Liver (tissue), 9 donors: Measurements from ENCODE around the gene PCDHGA12. TPM values are rescaled to one million over a fixed set of nuclear protein-coding genes. Genes with fewer than 3 reads are reported as not detected.
"Not testable (repeated sequence)": the region's sequence is repeated elsewhere in the genome, so short reads cannot be mapped to it uniquely, and the experiment has no call there.

Experiments used
- DNase-seq: peaks from one replicate; pipeline ENCODE4 v3.0.0-alpha.2; 2017; ENCODE audit warnings: low spot score
- H3K27ac ChIP-seq, 2 donors: one replicate each; pipeline ENCODE4 v1.7.0; 2013; ENCODE audit warnings: inconsistent platforms in 2 of 2, low read length in 2 of 2, control low read depth in 1 of 2, low read depth in 1 of 2, mild to moderate bottlenecking in 1 of 2
- H3K27me3 ChIP-seq, 4 donors: one replicate each; pipeline versions ENCODE4 v1.6.1 to v1.7.0; 2013; ENCODE audit warnings: low read length in 3 of 4, inconsistent platforms in 1 of 4, mild to moderate bottlenecking in 1 of 4, moderate library complexity in 1 of 4; ENCODE audit not compliant: control insufficient read depth in 4 of 4, insufficient read depth in 4 of 4
- H3K36me3 ChIP-seq, 4 donors: one replicate each; pipeline versions ENCODE4 v1.6.1 to v1.7.0; 2013; ENCODE audit warnings: low read length in 3 of 4, mild to moderate bottlenecking in 3 of 4, low read depth in 1 of 4, moderate library complexity in 1 of 4; ENCODE audit not compliant: control insufficient read depth in 4 of 4, insufficient read depth in 3 of 4
- H3K4me1 ChIP-seq, 4 donors: one replicate each; pipeline versions ENCODE4 v1.6.1 to v1.7.0; 2013; ENCODE audit warnings: low read length in 3 of 4, mild to moderate bottlenecking in 3 of 4, moderate library complexity in 1 of 4; ENCODE audit not compliant: control insufficient read depth in 4 of 4, insufficient read depth in 4 of 4
- H3K4me3 ChIP-seq, 3 donors: one replicate each; pipeline versions ENCODE4 v1.6.1 to v1.7.0; 2013; ENCODE audit warnings: low read length in 3 of 3, control low read depth in 1 of 3, low read depth in 1 of 3, mild to moderate bottlenecking in 1 of 3
- H3K9ac ChIP-seq, 2 donors: one replicate each; pipeline ENCODE4 v1.7.0; 2013; ENCODE audit warnings: low read length in 2 of 2, mild to moderate bottlenecking in 2 of 2, moderate library complexity in 2 of 2, control low read depth in 1 of 2, low read depth in 1 of 2
- H3K9me3 ChIP-seq, 4 donors: one replicate each; pipeline versions ENCODE4 v1.6.1 to v1.7.0; 2013; ENCODE audit warnings: low read length in 3 of 4; ENCODE audit not compliant: control insufficient read depth in 4 of 4
- CTCF ChIP-seq: fragments of 150-350 bp; IDR thresholded peaks from 2 replicates; pipeline ENCODE4 v1.5.1; 2017; ENCODE audit warnings: improper control_type of control experiment, low read depth, low read length; ENCODE audit not compliant: missing input control
- EGR1 ChIP-seq, 2 donors: IDR thresholded peaks; 2 replicates each; pipeline ENCODE4 v1.6.1; 2016 to 2018; ENCODE audit warnings: antibody characterized with exemption in 2 of 2, low read depth in 2 of 2
- FOXA2 ChIP-seq: IDR thresholded peaks from 2 replicates; pipeline ENCODE4 v1.6.1; 2016; ENCODE audit warnings: antibody characterized with exemption
- GABPA ChIP-seq, 2 donors: IDR thresholded peaks in 1 of 2; conservative IDR thresholded peaks in 1 of 2; 2 replicates each; pipeline ENCODE4 v1.6.1; 2016; ENCODE audit warnings: antibody characterized with exemption in 2 of 2, mild to moderate bottlenecking in 1 of 2, moderate library complexity in 1 of 2
- HNF4A ChIP-seq, 2 donors: conservative IDR thresholded peaks; 2 replicates each; pipeline ENCODE4 v1.6.1; 2016; ENCODE audit warnings: antibody characterized with exemption in 2 of 2, mild to moderate bottlenecking in 2 of 2
- HNF4G ChIP-seq: IDR thresholded peaks from 2 replicates; pipeline ENCODE4 v1.6.1; 2016; ENCODE audit warnings: antibody characterized with exemption
- JUND ChIP-seq, 2 donors: IDR thresholded peaks; 2 replicates each; pipeline ENCODE4 v1.6.1; 2016; ENCODE audit warnings: antibody characterized with exemption in 2 of 2
- MAX ChIP-seq: IDR thresholded peaks from 2 replicates; pipeline ENCODE4 v1.6.1; 2016; ENCODE audit warnings: antibody characterized with exemption
- NR2F2 ChIP-seq: IDR thresholded peaks from 2 replicates; pipeline ENCODE4 v1.6.1; 2016; ENCODE audit warnings: antibody characterized with exemption
- RAD21 ChIP-seq, 2 donors: IDR thresholded peaks; 2 replicates each; pipeline ENCODE4 v1.6.1; 2016; ENCODE audit warnings: antibody characterized with exemption in 2 of 2, mild to moderate bottlenecking in 2 of 2
- REST ChIP-seq: IDR thresholded peaks from 2 replicates; pipeline ENCODE4 v1.6.1; 2016; ENCODE audit warnings: antibody characterized with exemption, mild to moderate bottlenecking
- RXRA ChIP-seq, 2 donors: IDR thresholded peaks; 2 replicates each; pipeline ENCODE4 v1.6.1; 2017 to 2018; ENCODE audit warnings: antibody characterized with exemption in 2 of 2, mild to moderate bottlenecking in 1 of 2
- SP1 ChIP-seq: IDR thresholded peaks from 2 replicates; pipeline ENCODE4 v1.6.1; 2018; ENCODE audit warnings: antibody characterized with exemption, mild to moderate bottlenecking
- TAF1 ChIP-seq: conservative IDR thresholded peaks from 2 replicates; pipeline ENCODE4 v1.6.1; 2016; ENCODE audit warnings: antibody characterized with exemption, mild to moderate bottlenecking
- YY1 ChIP-seq: IDR thresholded peaks from 2 replicates; pipeline ENCODE4 v1.6.1; 2016; ENCODE audit warnings: antibody characterized with exemption, mild to moderate bottlenecking
- WGBS: extraction: QIAGEN DNeasy Blood & Tissue Kit; methylation state at CpG from one replicate; pipeline ENCODE4 v1.1.7; 2013; 5-methylcytosine and 5-hydroxymethylcytosine counted together
- polyA plus RNA-seq, 2 donors: library from polyadenylated mRNA; stranded (reverse) in 1 of 2; unstranded in 1 of 2; fragments of 200-250 nt in 1 of 2; fragments of >200 nt in 1 of 2; fragmentation: Nextera tagmentation in 1 of 2; extraction: Ambion mirVana in 1 of 2; gene quantifications; one replicate each; pipeline versions ENCODE4 v1.2.1 to v1.2.3, GENCODE V29; 2013 to 2015
- total RNA-seq, 2 donors: library from RNA; depleted of rRNA; stranded (reverse); fragments of >200 nt; gene quantifications; one replicate each; pipeline ENCODE4 v1.2.3, GENCODE V29; 2014
- TF ChIP-seq, protein P1 (sequence below): IDR thresholded peaks from 2 replicates; pipeline ENCODE4 v1.6.1; 2016; ENCODE audit warnings: antibody characterized with exemption
- TF ChIP-seq, protein P2 (sequence below): IDR thresholded peaks from 2 replicates; pipeline ENCODE4 v1.6.1; 2016; ENCODE audit warnings: antibody characterized with exemption
- donor health status: healthy.
- donor health status: healthy.
- donor health status: healthy.
- donor health status: healthy.
- donor health status: healthy.

Gene PCDHGA12
- total and polyA plus RNA-seq, 4 donors, result 0.37 to 1.9 (median 0.56) TPM

DNA sequence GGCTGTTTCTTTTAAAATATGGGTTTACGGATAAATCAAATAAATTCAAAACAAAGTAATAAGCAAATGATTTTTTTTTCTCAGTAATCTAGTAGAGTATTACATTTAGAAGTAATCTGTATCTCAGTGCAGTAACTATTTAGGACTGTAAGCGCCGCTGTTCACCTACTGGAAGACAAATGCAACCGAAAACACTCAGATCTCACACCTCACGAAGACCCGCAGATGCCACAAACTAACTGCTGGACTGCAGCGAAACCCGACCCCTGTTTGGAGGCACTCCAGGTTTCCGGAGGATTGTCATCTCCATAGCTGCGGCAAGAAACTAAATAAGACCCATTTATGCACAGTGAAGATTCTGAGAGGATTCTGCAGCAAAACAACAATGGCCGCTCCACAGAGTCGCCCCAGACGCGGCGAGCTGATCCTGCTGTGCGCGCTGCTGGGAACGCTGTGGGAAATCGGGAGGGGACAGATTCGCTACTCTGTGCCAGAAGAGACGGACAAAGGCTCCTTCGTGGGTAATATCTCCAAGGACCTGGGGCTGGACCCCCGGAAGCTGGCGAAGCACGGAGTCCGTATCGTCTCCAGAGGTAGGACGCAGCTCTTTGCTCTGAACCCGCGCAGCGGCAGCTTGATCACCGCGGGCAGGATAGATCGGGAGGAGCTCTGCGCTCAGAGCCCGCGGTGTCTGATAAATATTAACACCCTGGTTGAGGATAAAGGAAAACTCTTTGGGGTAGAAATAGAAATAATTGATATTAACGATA is 37.7 kb upstream of the PCDHGA12 start, which contains the start of gene PCDHGA8:
TSS of gene PCDHGA8 (plus strand) at position 205 of the 770 bp plus-strand sequence. CDS start at position 386, 181 bp downstream.
- Histone ChIP-seq H3K4me3 (peak within 1 kb of the TSS in 2 of 3 donors; percentile 51 to 69), H3K27me3 (peaks cover 0 to 4% (median 0%) of the 10 kb centered on the region in 4 donors), H3K9me3 (peaks cover 37 to 81% (median 39%) of the 10 kb centered on the region in 4 donors), H3K4me1 (peaks cover 0 to 4% (median 0%) of the 10 kb centered on the region in 4 donors), H3K27ac (no peak within 1 kb of the TSS), H3K9ac (no peak within 1 kb of the TSS), H3K36me3 (peaks cover 0 to 6% (median 0%) of the 10 kb centered on the region in 4 donors)
- TF ChIP-seq RAD21 (IDR thresholded peaks at IDR 0.05) (no peak), FOXA2 (no peak), RXRA (IDR thresholded peaks at IDR 0.05) (no peak), YY1 (no peak), SP1 (no peak), GABPA (IDR thresholded peaks at IDR 0.05 in 1 of 2, conservative IDR thresholded peaks at IDR 0.05 in 1 of 2) (no peak), TAF1 (no peak), HNF4G (no peak)
- TF ChIP-seq, protein P1, sequence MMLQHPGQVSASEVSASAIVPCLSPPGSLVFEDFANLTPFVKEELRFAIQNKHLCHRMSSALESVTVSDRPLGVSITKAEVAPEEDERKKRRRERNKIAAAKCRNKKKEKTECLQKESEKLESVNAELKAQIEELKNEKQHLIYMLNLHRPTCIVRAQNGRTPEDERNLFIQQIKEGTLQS, result no peak
- no peak for DNase-seq
- whole genome bisulfite sequencing, result 33% methylated on average over 38 of the region's 38 CpGs

DNA sequence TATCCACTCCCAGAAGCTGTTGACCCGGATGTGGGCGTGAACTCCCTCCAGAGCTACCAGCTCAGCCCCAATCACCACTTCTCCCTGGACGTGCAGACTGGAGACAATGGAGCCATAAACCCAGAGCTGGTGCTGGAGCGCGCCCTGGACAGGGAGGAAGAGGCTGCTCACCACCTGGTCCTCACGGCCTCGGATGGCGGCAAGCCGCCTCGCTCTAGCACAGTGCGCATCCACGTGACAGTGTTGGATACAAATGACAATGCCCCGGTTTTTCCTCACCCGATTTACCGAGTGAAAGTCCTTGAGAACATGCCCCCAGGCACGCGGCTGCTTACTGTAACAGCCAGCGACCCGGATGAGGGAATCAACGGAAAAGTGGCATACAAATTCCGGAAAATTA is 37.0 kb upstream of the PCDHGA12 start:
- Histone ChIP-seq H3K27me3 (peaks cover 0 to 4% (median 0%) of the 10 kb centered on the region in 4 donors), H3K9me3 (peaks cover 36 to 78% (median 39%) of the 10 kb centered on the region in 4 donors), H3K9ac (no peak overlapping the region), H3K36me3 (peaks cover 0 to 6% (median 0%) of the 10 kb centered on the region in 4 donors), H3K4me3 (peak overlapping the region in 2 of 3 donors; percentile 34 to 47), H3K27ac (no peak overlapping the region), H3K4me1 (peaks cover 0 to 2% (median 0%) of the 10 kb centered on the region in 4 donors)
- no peak for DNase-seq
- 33% methylated on average over 21 of the region's 21 CpGs for WGBS
- TF ChIP-seq YY1, result no peak
- no peak for TF ChIP-seq REST
- no peak for TF ChIP-seq GABPA (IDR thresholded peaks at IDR 0.05 in 1 of 2, conservative IDR thresholded peaks at IDR 0.05 in 1 of 2)
- no peak for TF ChIP-seq RAD21 (IDR thresholded peaks at IDR 0.05)
- no peak for TF ChIP-seq HNF4G
- TF ChIP-seq RXRA (IDR thresholded peaks at IDR 0.05), result no peak
- TF ChIP-seq EGR1 (IDR thresholded peaks at IDR 0.05; ENCODE audit: low read depth in 2 of 2), result no peak
- TF ChIP-seq, protein P2, sequence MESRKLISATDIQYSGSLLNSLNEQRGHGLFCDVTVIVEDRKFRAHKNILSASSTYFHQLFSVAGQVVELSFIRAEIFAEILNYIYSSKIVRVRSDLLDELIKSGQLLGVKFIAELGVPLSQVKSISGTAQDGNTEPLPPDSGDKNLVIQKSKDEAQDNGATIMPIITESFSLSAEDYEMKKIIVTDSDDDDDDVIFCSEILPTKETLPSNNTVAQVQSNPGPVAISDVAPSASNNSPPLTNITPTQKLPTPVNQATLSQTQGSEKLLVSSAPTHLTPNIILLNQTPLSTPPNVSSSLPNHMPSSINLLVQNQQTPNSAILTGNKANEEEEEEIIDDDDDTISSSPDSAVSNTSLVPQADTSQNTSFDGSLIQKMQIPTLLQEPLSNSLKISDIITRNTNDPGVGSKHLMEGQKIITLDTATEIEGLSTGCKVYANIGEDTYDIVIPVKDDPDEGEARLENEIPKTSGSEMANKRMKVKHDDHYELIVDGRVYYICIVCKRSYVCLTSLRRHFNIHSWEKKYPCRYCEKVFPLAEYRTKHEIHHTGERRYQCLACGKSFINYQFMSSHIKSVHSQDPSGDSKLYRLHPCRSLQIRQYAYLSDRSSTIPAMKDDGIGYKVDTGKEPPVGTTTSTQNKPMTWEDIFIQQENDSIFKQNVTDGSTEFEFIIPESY, result no peak
- TF ChIP-seq NR2F2, result no peak
- TF ChIP-seq, protein P1, result no peak
- TF ChIP-seq MAX, result no peak
- TF ChIP-seq HNF4A (conservative IDR thresholded peaks at IDR 0.05), result no peak
- TF ChIP-seq FOXA2, result no peak
- TF ChIP-seq CTCF, result no peak
- no peak for TF ChIP-seq TAF1
- TF ChIP-seq JUND (IDR thresholded peaks at IDR 0.05), result no peak

GRCh38 chr5:141394401-141395187 is 35.7 kb upstream of the PCDHGA12 start:
- H3K27ac ChIP-seq, H3K9ac ChIP-seq, H3K27me3 ChIP-seq, DNase-seq, H3K4me1 ChIP-seq, H3K36me3 ChIP-seq, H3K4me3 ChIP-seq: not testable (repeated sequence)
- 36% methylated on average over 44 of the region's 53 CpGs for WGBS
- H3K9me3 ChIP-seq, result peaks cover 29 to 76% (median 36%) of the 10 kb centered on the region in 4 donors
